Activated CD8-positive, alpha-beta T cell treated with anti-CD3 and anti-CD28 coated beads for 36 hours (primary cell): ENCODE measurements around the gene RDH16. TPM values are rescaled to one million over a fixed set of nuclear protein-coding genes. Genes with fewer than 3 reads are reported as not detected.

Experiments
- ATAC-seq: fragments of 200-7000 bp; cut with Tn5 transposase; one replicate; pipeline ENCODE4 v1.10.0; 2021; ENCODE audit warnings: mild to moderate bottlenecking, moderate library complexity
- CTCF ChIA-PET: fragments of 350-600 bp; sonication (Branson Sonifier 250); formaldehyde crosslinking; loops from one replicate; lab custom pipeline; 2021; ENCODE audit warnings: antibody characterized with exemption; lab: Charles Lee
- POLR2A ChIA-PET: fragments of 350-600 bp; sonication (Branson Sonifier 250); formaldehyde crosslinking; loops from one replicate; lab custom pipeline; 2021; ENCODE audit warnings: antibody characterized with exemption; lab: Charles Lee
- DNase-seq: peaks from one replicate; pipeline ENCODE4 v3.0.0-alpha.2; 2020
- H3K27ac Mint-ChIP-seq: one replicate; pipeline ENCODE4 v1.8.0; 2021; ENCODE audit warnings: mild to moderate bottlenecking, mixed read lengths
- H3K27me3 Mint-ChIP-seq: one replicate; pipeline ENCODE4 v1.8.0; 2021; ENCODE audit warnings: mixed read lengths
- H3K36me3 Mint-ChIP-seq: one replicate; pipeline ENCODE4 v1.8.0; 2021; ENCODE audit warnings: low read depth, mixed read lengths
- H3K4me1 Mint-ChIP-seq: one replicate; pipeline ENCODE4 v1.8.0; 2021; ENCODE audit warnings: low read depth, mixed read lengths
- H3K4me3 Mint-ChIP-seq: one replicate; pipeline ENCODE4 v1.8.0; 2021; ENCODE audit warnings: mild to moderate bottlenecking, moderate library complexity, mixed read lengths
- H3K9me3 Mint-ChIP-seq: one replicate; pipeline ENCODE4 v1.8.0; 2021; ENCODE audit warnings: mixed read lengths
- intact Hi-C: fragments of 100-400 bp; cut with micrococcal nuclease; formaldehyde crosslinking; loops from one replicate; pipeline ENCODE4 v1.10.0; 2022
- total RNA-seq, 2 experiments: library from RNA; stranded (reverse); gene quantifications; one replicate each; pipeline ENCODE4 v1.2.3, GENCODE V29; 2021
- TF ChIP-seq, protein P1 (sequence below): fragments of 200-600 bp; IDR thresholded peaks from one replicate; pipeline ENCODE4 v1.8.0; 2022; ENCODE audit warnings: antibody characterized with exemption, mild to moderate bottlenecking

RDH16 gene
- total RNA-seq, 2 experiments from 2014 or later = 0.34 to 0.36 TPM

DNA sequence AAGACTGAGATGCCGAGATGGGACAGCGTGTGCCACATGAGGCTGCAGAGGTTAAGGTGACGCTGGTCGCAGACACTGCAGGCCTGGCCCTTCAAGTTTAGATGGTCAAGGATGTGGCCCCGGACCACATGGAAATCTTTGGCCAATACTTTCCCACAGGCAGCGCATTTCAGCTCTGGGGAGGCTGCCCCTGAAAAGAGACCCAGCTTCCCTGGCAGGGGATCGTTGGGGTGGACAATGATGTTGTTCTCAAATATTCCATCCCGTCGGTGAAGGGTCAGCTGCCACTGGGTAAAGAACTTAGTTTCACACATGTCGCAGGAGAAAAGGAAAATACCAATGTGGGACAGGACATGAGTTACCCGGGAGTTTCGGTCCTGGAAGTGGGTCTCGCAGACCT is 46.0 kb upstream of the RDH16 start:
- ATAC-seq (no peak), DNase-seq (no peak)
- intact Hi-C loops = no loop called here
- POLR2A ChIA-PET = interaction anchor here (1.1 to 4.9 kb wide), 6 partner anchors 9 to 276 kb away, joined by 3 to 25 read pairs (median 4); partner anchors contain the start of genes LRP1 and STAT6
- CTCF ChIA-PET = interaction anchor here (0.8 to 9.9 kb wide), 15 partner anchors 9 to 249 kb away, joined by 3 to 123 read pairs (median 11); partner anchors contain the start of gene STAT6
- H3K4me3 Mint-ChIP-seq = no peak overlapping the region
- H3K4me1 Mint-ChIP-seq = peaks cover 64% of the 10 kb centered on the region
- no peaks in the 10 kb centered on the region for H3K27me3 Mint-ChIP-seq
- H3K27ac Mint-ChIP-seq = no peak overlapping the region
- no peaks in the 10 kb centered on the region for H3K9me3 Mint-ChIP-seq
- TF ChIP-seq, protein P1, sequence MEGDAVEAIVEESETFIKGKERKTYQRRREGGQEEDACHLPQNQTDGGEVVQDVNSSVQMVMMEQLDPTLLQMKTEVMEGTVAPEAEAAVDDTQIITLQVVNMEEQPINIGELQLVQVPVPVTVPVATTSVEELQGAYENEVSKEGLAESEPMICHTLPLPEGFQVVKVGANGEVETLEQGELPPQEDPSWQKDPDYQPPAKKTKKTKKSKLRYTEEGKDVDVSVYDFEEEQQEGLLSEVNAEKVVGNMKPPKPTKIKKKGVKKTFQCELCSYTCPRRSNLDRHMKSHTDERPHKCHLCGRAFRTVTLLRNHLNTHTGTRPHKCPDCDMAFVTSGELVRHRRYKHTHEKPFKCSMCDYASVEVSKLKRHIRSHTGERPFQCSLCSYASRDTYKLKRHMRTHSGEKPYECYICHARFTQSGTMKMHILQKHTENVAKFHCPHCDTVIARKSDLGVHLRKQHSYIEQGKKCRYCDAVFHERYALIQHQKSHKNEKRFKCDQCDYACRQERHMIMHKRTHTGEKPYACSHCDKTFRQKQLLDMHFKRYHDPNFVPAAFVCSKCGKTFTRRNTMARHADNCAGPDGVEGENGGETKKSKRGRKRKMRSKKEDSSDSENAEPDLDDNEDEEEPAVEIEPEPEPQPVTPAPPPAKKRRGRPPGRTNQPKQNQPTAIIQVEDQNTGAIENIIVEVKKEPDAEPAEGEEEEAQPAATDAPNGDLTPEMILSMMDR = no peak
- H3K36me3 Mint-ChIP-seq = peaks cover 41% of the 10 kb centered on the region

DNA sequence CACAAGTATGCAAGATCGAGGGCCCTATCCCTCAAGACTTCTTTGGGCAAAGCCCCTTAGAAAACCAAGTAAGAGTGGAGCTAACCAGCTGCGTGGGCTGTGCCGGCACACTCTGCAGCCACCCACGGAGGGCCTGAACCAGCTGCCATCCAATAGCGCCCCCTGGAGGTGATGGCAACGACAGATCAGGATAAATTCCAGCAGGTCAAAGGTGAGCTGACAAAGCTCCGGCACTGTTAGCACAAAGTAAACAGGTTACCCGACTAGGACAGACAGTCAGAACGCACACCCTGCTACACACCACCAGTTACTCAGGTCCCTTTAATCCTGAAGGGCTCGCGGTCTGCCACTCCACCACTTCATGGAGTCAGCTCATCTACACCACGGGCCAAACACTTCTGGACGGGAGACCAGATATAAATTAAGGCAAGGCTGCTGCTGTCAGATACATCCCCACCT is 44.1 kb upstream of the RDH16 start:
- Mint-ChIP-seq H3K4me3 (no peak overlapping the region), H3K9me3 (no peaks in the 10 kb centered on the region), H3K36me3 (peaks cover 45% of the 10 kb centered on the region), H3K27ac (no peak overlapping the region), H3K27me3 (no peaks in the 10 kb centered on the region), H3K4me1 (peaks cover 54% of the 10 kb centered on the region)
- DNase-seq (peak; percentile 84), ATAC-seq (peak; percentile 25)
- TF ChIP-seq, protein P1 = peak; percentile 84
- CTCF ChIA-PET = interaction anchor here (0.6 to 9.9 kb wide), 53 partner anchors 8 to 487 kb away, joined by 3 to 123 read pairs (median 4); partner anchors contain the start of genes HSD17B6, LRP1, PRIM1 and STAT6
- intact Hi-C loops = no loop called here
- POLR2A ChIA-PET = interaction anchor here (0.8 to 4.9 kb wide), 3 partner anchors 64 to 110 kb away, joined by 3 to 25 read pairs (median 3); partner anchors contain the start of gene STAT6

DNA sequence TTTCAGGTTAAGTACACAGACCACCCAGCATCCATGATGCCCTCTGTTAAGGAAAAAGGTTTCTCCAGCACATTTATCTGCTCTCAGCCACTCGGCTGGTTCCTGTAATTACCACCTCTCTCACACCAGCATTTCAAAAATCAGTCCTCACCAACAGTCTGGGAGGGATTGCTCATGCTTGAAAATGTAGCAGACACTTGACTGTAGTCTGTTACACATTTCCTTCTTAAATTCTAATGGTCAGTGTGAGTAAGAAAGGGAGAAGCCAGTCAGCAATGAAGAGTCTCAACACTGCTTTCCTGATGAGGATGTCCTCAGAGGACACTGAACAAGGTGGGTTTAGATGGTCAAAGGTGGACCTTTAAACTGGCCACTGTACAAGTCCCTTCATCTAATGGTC is 43.0 kb upstream of the RDH16 start:
- H3K9me3 Mint-ChIP-seq = no peaks in the 10 kb centered on the region
- no peak for DNase-seq
- no peaks in the 10 kb centered on the region for H3K27me3 Mint-ChIP-seq
- peaks cover 52% of the 10 kb centered on the region for H3K4me1 Mint-ChIP-seq
- TF ChIP-seq, protein P1 = no peak
- peaks cover 50% of the 10 kb centered on the region for H3K36me3 Mint-ChIP-seq
- H3K27ac Mint-ChIP-seq = peak overlapping the region; percentile 2
- intact Hi-C loops = no loop called here
- no peak overlapping the region for H3K4me3 Mint-ChIP-seq
- ChIA-PET POLR2A (interaction anchor here (1.5 kb wide), 1 partner anchor 17 kb away, joined by 4 read pairs; the partner anchor contains the start of gene TAC3), CTCF (interaction anchor here (0.7 to 9.9 kb wide), 14 partner anchors 12 to 251 kb away, joined by 3 to 123 read pairs (median 16); partner anchors contain the start of genes LRP1 and STAT6)
- peak; percentile 29 for ATAC-seq

DNA sequence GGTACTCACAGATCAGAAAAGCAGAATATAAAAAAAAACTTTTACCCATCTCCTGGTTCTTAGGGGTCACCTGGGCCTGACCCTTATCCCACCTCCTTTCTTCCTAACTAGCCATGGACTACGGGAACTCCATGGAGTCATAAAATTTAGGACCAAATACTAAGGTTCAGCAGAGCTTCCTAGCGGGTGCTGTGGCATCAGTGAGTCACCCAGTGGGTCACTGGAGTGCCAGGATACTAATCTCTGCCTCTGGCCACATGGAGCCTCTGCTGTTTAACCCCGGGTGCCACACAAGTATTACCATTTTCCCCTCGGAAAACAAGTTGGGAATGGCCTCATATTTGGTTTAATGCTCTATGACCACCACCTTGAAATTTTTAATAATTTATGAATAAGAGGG is 42.0 kb upstream of the RDH16 start:
- Mint-ChIP-seq H3K27ac (no peak overlapping the region), H3K9me3 (no peaks in the 10 kb centered on the region), H3K27me3 (no peaks in the 10 kb centered on the region), H3K4me3 (no peak overlapping the region), H3K36me3 (peaks cover 49% of the 10 kb centered on the region), H3K4me1 (peaks cover 44% of the 10 kb centered on the region)
- intact Hi-C loops = loop anchor here (10.0 kb wide), 1 partner anchor 365 kb away; the partner anchor contains the start of gene BAZ2A
- DNase-seq (no peak), ATAC-seq (no peak)
- CTCF ChIA-PET = interaction anchor here (1.0 to 9.9 kb wide), 9 partner anchors 9 to 241 kb away, joined by 3 to 123 read pairs (median 6); partner anchors contain the start of genes HSD17B6 and STAT6
- TF ChIP-seq, protein P1 = no peak
- POLR2A ChIA-PET = interaction anchor here (0.8 to 1.5 kb wide), 3 partner anchors 13 to 112 kb away, joined by 3 to 7 read pairs (median 4); partner anchors contain the start of gene TAC3

DNA sequence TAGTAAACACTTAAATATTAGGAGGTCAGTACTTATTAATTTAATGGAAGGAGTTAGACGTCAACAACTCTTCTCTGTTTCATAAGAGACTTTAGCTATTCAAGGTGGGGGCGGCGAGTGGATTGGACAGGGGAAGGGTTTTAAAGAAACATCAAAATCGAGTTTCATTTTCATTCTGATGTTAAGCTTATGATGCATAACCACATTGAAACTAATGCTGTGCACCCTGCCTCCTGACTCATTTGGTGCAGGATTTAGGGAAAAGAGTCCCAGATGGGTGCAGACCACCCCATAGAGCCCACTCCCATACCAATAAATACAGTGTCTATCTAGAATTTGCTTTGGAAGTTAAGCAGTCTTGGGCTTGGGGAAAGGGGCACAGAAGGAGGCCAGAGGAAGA is 41.6 kb upstream of the RDH16 start:
- H3K4me1 Mint-ChIP-seq = peaks cover 44% of the 10 kb centered on the region
- peak; percentile 86 for ATAC-seq
- H3K9me3 Mint-ChIP-seq = no peaks in the 10 kb centered on the region
- H3K36me3 Mint-ChIP-seq = peaks cover 45% of the 10 kb centered on the region
- POLR2A ChIA-PET = interaction anchor here (0.8 to 1.5 kb wide), 3 partner anchors 13 to 113 kb away, joined by 3 to 7 read pairs (median 4); partner anchors contain the start of gene TAC3
- intact Hi-C loops = loop anchor here (10.0 kb wide), 1 partner anchor 364 kb away; the partner anchor contains the start of gene BAZ2A
- TF ChIP-seq, protein P1 = no peak
- no peaks in the 10 kb centered on the region for H3K27me3 Mint-ChIP-seq
- CTCF ChIA-PET = interaction anchor here (1.0 to 7.7 kb wide), 8 partner anchors 9 to 241 kb away, joined by 3 to 78 read pairs (median 5); partner anchors contain the start of genes HSD17B6 and STAT6
- H3K4me3 Mint-ChIP-seq = no peak overlapping the region
- DNase-seq = peak; percentile 85
- peak overlapping the region; percentile 67 for H3K27ac Mint-ChIP-seq
